Nephron (organoid): ENCODE measurements around the gene CSF1R.

ENCODE experiments used
- H3K27ac Mint-ChIP-seq, 3 experiments: 2 replicates each; pipeline ENCODE4 v1.8.0; 2020; ENCODE audit warnings: mixed read lengths in 3 of 3, mild to moderate bottlenecking in 2 of 3, moderate library complexity in 1 of 3
- H3K27me3 Mint-ChIP-seq: 2 replicates; pipeline ENCODE4 v1.8.0; 2021; ENCODE audit warnings: low read depth, mild to moderate bottlenecking, moderate library complexity, mixed read lengths
- H3K36me3 Mint-ChIP-seq: 2 replicates; pipeline ENCODE4 v1.8.0; 2020; ENCODE audit warnings: low read depth, mixed read lengths
- H3K4me1 Mint-ChIP-seq: 2 replicates; pipeline ENCODE4 v1.8.0; 2020; ENCODE audit warnings: mixed read lengths
- H3K4me3 Mint-ChIP-seq, 3 experiments: 2 replicates each; pipeline ENCODE4 v1.8.0; 2020; ENCODE audit warnings: mild to moderate bottlenecking in 3 of 3, mixed read lengths in 3 of 3, moderate library complexity in 2 of 3
- H3K9me3 Mint-ChIP-seq: 2 replicates; pipeline ENCODE4 v1.8.0; 2020; ENCODE audit warnings: mixed read lengths
- CTCF ChIP-seq, 3 experiments: fragments of 200-600 bp; sonication (generic); IDR thresholded peaks; one replicate each; pipeline ENCODE4 v1.5.0; 2021; ENCODE audit warnings: antibody characterized with exemption in 3 of 3; ENCODE audit not compliant: unreplicated experiment in 3 of 3

CSF1R gene

GRCh38 chr5:150082889-150083288 is 3.5 kb downstream of the CSF1R start:
- Mint-ChIP-seq H3K27ac (peak overlapping the region; percentile 10 to 88 (median 74)), H3K4me3 (no peak overlapping the region), H3K36me3 (no peaks in the 10 kb centered on the region), H3K4me1 (peaks cover 23% of the 10 kb centered on the region), H3K9me3 (no peaks in the 10 kb centered on the region), H3K27me3 (peaks cover 17% of the 10 kb centered on the region)
- no peak for TF ChIP-seq CTCF (IDR thresholded peaks at IDR 0.05; ENCODE audit: unreplicated experiment in 3 of 3)

GRCh38 chr5:150082374-150082773 is 4.0 kb downstream of the CSF1R start:
- Mint-ChIP-seq H3K9me3 (no peaks in the 10 kb centered on the region), H3K36me3 (no peaks in the 10 kb centered on the region), H3K4me1 (peaks cover 23% of the 10 kb centered on the region), H3K4me3 (peak overlapping the region in 1 of 3 experiments; percentile 4), H3K27ac (peak overlapping the region; percentile 84 to 93 (median 86)), H3K27me3 (peaks cover 17% of the 10 kb centered on the region)
- no peak for TF ChIP-seq CTCF (IDR thresholded peaks at IDR 0.05; ENCODE audit: unreplicated experiment in 3 of 3)

GRCh38 chr5:150081541-150082283 is 4.6 kb downstream of the CSF1R start:
- Mint-ChIP-seq H3K4me1 (peaks cover 23% of the 10 kb centered on the region), H3K36me3 (no peaks in the 10 kb centered on the region), H3K9me3 (no peaks in the 10 kb centered on the region), H3K27ac (peak overlapping the region; percentile 84 to 93 (median 86)), H3K4me3 (peak overlapping the region in 1 of 3 experiments; percentile 4), H3K27me3 (peaks cover 17% of the 10 kb centered on the region)
- no peak for TF ChIP-seq CTCF (IDR thresholded peaks at IDR 0.05; ENCODE audit: unreplicated experiment in 3 of 3)

- Mint-ChIP-seq H3K27ac (peak overlapping the region; percentile 84 to 93 (median 86)), H3K36me3 (no peaks in the 10 kb centered on the region), H3K4me1 (peaks cover 23% of the 10 kb centered on the region), H3K9me3 (no peaks in the 10 kb centered on the region), H3K4me3 (no peak overlapping the region), H3K27me3 (peaks cover 17% of the 10 kb centered on the region)
- no peak for TF ChIP-seq CTCF (IDR thresholded peaks at IDR 0.05; ENCODE audit: unreplicated experiment in 3 of 3)
Measured at GRCh38 chr5:150080696-150081435, 5.5 kb downstream of the CSF1R start.

- peak overlapping the region in 1 of 3 experiments; percentile 7 for H3K27ac Mint-ChIP-seq
- H3K9me3 Mint-ChIP-seq = no peaks in the 10 kb centered on the region
- H3K36me3 Mint-ChIP-seq = no peaks in the 10 kb centered on the region
- H3K27me3 Mint-ChIP-seq = peaks cover 14% of the 10 kb centered on the region
- no peak overlapping the region for H3K4me3 Mint-ChIP-seq
- no peak for TF ChIP-seq CTCF (IDR thresholded peaks at IDR 0.05; ENCODE audit: unreplicated experiment in 3 of 3)
- H3K4me1 Mint-ChIP-seq = peaks cover 23% of the 10 kb centered on the region
Measured at GRCh38 chr5:150079909-150080461, 6.4 kb downstream of the CSF1R start.
